T47D (cell line): Measurements from ENCODE around the gene PPP1CB.
"Not testable (repeated sequence)": the region's sequence is repeated elsewhere in the genome, so short reads cannot be mapped to it uniquely, and the experiment has no call there.

Experiments
- DNase-seq, 2 experiments: peaks; one replicate each; pipeline versions ENCODE4 v3.0.0 to v3.0.0-alpha.2; 2011 to 2012; ENCODE audit warnings: low read depth in 1 of 2, low spot score in 1 of 2
- JUND ChIP-seq: IDR thresholded peaks from 2 replicates; pipeline ENCODE4 v1.6.1; 2012; ENCODE audit warnings: low read depth
- in situ Hi-C: cut with HindIII; loops from 2 replicates; pipeline ENCODE4 v1.10.0; 2016; ENCODE audit warnings: low sequenced_read_pairs, low pct_unique_long_range_greater_than_20kb

Gene PPP1CB

DNA sequence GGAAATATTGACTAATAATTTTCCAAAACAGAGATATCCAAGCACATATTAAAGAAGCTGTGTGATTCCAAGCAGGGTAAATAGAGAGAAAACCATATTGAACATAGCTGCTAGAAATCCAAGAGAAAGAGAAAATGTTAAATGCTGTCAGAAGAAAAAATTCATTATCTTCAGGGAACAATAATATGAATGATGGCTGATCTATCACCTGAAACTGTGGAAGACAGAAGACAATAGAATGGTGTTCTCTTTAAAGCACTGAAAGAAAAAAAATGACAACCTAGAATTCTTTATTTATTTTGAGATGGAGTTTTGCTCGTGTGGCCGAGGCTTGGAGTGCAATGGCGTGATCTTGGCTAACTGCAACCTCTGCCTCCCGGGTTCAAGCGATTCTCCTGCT is 17.3 kb downstream of the PPP1CB start:
- no peak for TF ChIP-seq JUND
- in situ Hi-C loops: no loop called here

DNA sequence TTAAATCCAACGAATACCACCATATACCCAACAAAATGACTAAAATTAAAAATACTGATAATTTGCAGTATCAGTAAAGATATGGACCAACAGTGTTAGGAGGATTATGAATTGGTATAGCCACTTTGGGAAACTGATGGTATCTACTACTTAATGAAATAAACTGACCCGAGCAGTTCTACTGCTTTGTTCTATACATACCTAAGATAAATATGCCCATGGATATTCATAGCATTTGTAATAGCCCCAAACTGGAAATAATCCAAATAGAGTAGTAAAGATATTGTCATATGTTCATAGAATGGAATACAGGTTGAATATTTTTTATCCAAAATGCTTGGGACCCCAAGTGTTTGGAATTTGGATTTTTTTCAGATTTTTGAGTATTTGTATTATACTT is 20.7 kb downstream of the PPP1CB start:
- no peak for TF ChIP-seq JUND
- in situ Hi-C loops: no loop called here
- DNase-seq: peak in 1 of 2 experiments; percentile 61

More for the DNA sequence above, 17.3 kb downstream of the PPP1CB start:
- DNase-seq: no peak

GRCh38 chr2:28776471-28776870 is 24.8 kb downstream of the PPP1CB start:
- in situ Hi-C loops: no loop called here
- no peak for DNase-seq
- no peak for TF ChIP-seq JUND

DNA sequence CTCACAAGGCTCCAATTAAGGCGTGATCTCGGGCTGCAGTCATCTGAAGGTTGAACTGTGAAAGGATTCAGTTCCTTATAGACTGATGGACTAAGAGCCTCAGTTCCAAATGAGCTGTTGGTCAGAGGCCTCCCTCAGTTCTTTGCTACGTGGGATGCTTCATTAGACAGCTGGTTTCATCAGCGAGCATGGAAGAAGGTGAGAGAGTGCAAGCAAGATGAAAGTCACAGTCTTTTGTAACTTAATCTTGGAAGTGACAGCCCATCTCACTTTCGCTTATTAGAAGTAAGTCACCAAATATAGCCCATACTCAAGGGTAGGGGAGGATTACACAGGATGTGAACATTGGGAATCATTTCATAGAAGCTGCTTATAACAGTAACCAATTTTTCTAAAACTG is 26.8 kb downstream of the PPP1CB start:
- no peak for TF ChIP-seq JUND
- no peak for DNase-seq
- in situ Hi-C loops: no loop called here

- DNase-seq: no peak
- in situ Hi-C loops: no loop called here
- TF ChIP-seq JUND: no peak
Observed at GRCh38 chr2:28779001-28779400, 27.4 kb downstream of the PPP1CB start.

GRCh38 chr2:28780496-28780895 is 28.9 kb downstream of the PPP1CB start:
- in situ Hi-C loops: no loop called here
- no peak for TF ChIP-seq JUND
- DNase-seq: no peak

DNA sequence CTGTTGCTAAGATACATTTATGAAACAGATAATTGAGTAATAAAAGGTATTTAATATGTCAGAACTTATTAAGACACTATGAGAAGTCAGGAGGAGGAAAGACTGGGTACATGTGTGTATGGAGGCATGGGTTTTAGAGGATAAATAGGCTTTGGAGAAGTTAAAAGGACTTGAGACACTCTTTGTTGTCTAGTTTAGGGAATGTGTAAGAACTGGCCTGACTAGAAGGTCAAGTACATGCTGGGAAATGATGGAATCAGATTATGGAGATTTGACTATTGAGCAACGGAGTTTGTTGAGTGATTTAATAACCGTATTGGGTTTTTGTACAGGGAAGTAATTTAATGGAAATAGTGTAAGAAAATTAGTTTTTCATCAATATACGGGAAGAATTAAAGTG is 30.8 kb downstream of the PPP1CB start:
- in situ Hi-C loops: no loop called here
- DNase-seq: peak in 1 of 2 experiments; percentile 73
- TF ChIP-seq JUND: no peak

- in situ Hi-C loops, DNase-seq: not testable (repeated sequence)
Observed at GRCh38 chr2:28784570-28784969, 32.9 kb downstream of the PPP1CB start.

DNA sequence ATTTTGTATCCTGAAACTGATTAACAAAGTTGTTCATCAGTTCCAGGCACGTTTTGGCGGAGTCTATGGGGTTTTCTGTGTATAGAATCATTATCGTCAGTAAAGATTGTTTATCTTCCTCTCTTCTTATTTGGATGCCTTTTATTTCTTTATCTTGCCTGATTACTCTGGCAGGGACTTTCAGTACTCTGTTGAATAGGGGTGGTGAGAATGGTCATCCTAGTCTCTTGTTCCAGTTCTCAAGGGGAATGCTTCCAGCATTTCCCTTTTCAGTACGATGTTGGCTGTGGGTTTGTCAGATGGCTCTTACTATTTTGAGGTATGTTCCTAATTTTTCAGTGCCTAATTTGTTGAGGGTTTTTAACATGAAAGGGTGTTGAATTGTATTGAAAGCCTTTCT is 45.0 kb downstream of the PPP1CB start:
- in situ Hi-C loops: no loop called here
- DNase-seq: no peak
- TF ChIP-seq JUND: no peak

- DNase-seq: no peak
- TF ChIP-seq JUND: no peak
- in situ Hi-C loops: no loop called here
Observed at GRCh38 chr2:28801726-28802125, 50.1 kb downstream of the PPP1CB start.

DNA sequence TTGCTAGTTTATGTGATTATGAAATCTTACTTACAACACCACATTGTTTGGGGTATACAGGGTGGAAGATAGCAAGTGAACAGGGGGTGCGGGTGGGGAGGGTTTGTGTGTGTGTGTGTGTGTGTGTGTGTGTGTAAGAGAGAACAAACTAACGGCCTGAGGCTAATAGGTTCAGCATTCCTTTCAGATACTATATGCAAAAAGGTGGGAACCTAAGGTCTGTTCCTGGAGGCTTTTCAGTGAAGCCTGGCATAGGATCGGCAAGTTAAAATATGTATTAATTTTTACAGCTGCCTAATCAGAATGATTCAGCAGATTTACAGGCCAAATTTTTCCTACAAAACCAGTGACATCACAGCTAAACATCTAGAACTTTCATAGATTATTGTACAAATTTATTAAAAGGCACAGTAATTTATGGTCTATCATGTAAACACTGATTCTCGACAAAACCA is 51.4 kb downstream of the PPP1CB start:
- no peak for TF ChIP-seq JUND
- in situ Hi-C loops: no loop called here
- DNase-seq: no peak

- TF ChIP-seq JUND: no peak
- in situ Hi-C loops: no loop called here
- DNase-seq: no peak
Observed at GRCh38 chr2:28809927-28810326, 58.3 kb downstream of the PPP1CB start.

DNA sequence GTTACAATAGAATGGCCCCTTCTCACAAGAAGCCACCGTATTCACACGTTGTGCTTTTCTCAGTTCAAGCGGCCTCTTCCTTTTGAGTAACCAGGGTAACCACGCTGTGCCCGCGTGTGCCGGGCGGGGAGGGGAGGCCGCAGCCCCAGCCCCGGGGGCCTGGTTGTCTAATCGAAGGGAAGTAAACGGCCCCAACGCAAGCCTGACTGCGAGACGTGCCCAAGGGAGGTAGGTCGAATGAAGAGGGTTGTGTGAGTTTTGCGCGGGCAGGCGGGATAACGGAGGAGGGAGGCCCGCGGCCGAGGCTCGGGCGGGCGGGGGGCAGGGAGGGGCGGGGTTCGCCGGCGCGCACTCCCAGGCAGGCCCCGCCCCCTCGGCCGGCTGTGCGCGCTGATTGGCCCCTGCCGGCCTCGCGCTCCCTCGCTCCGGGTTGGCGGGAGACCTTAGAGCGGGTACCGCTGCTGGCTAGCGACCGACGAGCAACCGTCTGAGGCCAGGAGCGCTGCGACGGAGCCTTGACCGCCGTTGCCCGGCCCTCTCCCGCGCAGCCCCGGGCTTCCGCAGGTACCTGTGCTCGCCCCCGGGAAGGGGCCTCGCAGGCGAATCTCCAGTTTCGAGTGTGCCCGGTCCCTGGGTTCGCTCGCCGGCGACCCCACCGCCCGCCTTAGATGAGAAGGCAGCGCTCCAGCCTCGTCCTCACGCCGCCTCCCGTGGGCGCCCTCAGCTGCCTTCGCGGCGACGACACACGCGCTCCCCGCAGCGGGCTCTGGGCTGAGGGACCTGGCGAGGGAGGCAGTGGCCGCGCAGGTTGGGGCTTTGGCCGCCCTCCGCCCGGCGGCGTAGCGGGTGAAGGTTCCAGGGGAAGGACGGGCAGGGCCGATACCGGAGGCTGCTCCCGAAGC is 59.0 kb downstream of the PPP1CB start, which contains the start of gene SPDYA:
SPDYA (plus strand) TSS at position 451 of the 902 bp plus-strand sequence. CDS start 5,181 bp downstream, outside the sequence.
- in situ Hi-C loops: no loop called here
- DNase-seq: peak; percentile 11 to 48

More for the DNA sequence above, 59.0 kb downstream of the PPP1CB start, which contains the start of gene SPDYA:
- no peak for TF ChIP-seq JUND
